ENCODE measurements around the gene ZBTB46.

- TF ChIP-seq CTCF (conservative IDR thresholded peaks at IDR 0.05) (no peak), EZH2 (IDR thresholded peaks at IDR 0.05; ENCODE audit: low read depth) (no peak)
These were observed 62.2 kb downstream of the ZBTB46 start for GRCh38 chr20:63768591-63769515.
